SU-DHL-6 (cell line): ENCODE measurements around the gene LOX.

ENCODE experiments used
- H2AFZ ChIP-seq: fragments of 200-600 bp; sonication (generic); 2 replicates; pipeline ENCODE4 v1.6.1; 2014; ENCODE audit warnings: low read depth, mild to moderate bottlenecking, moderate library complexity, mixed read lengths, antibody characterized with exemption, low read length; ENCODE audit not compliant: severe bottlenecking
- H3F3A ChIP-seq: fragments of 200-600 bp; shearing (Covaris generic); 2 replicates; pipeline ENCODE4 v1.6.0; 2016; ENCODE audit warnings: antibody characterized with exemption, mild to moderate bottlenecking; ENCODE audit not compliant: insufficient read depth
- H3K27ac ChIP-seq: fragments of 200-600 bp; sonication (generic); 2 replicates; pipeline ENCODE4 v1.5.1; 2016; ENCODE audit warnings: low read depth, mild to moderate bottlenecking, low read length, moderate library complexity, mixed read lengths
- H3K27me3 ChIP-seq: fragments of 200-600 bp; sonication (generic), shearing (Covaris generic); 2 replicates; pipeline ENCODE4 v1.6.0; 2014; ENCODE audit warnings: mild to moderate bottlenecking, low read length
- H3K36me3 ChIP-seq: fragments of 200-600 bp; sonication (generic); 2 replicates; pipeline ENCODE4 v1.6.1; 2014; ENCODE audit warnings: mild to moderate bottlenecking, low read length, mixed read lengths
- H3K4me2 ChIP-seq: fragments of 300-600, 200-600 bp; shearing (Covaris generic), sonication (generic); 2 replicates; pipeline ENCODE4 v1.6.0; 2014; ENCODE audit warnings: low read length, low read depth, mild to moderate bottlenecking; ENCODE audit not compliant: poor library complexity, severe bottlenecking
- H3K4me3 ChIP-seq: fragments of 200-600 bp; sonication (generic); 2 replicates; pipeline ENCODE4 v1.5.1; 2014; ENCODE audit warnings: antibody characterized with exemption, low read length, mild to moderate bottlenecking, mixed read lengths; ENCODE audit not compliant: insufficient read depth, poor library complexity, severe bottlenecking
- H3K79me2 ChIP-seq: fragments of 200-600 bp; sonication (generic); 2 replicates; pipeline ENCODE4 v1.6.1; 2014; ENCODE audit warnings: mild to moderate bottlenecking, low read length, moderate library complexity; ENCODE audit not compliant: insufficient read depth
- H3K9ac ChIP-seq: fragments of 200-600 bp; sonication (generic); 2 replicates; pipeline ENCODE4 v1.7.0; 2014; ENCODE audit warnings: mild to moderate bottlenecking, low read length
- H3K9me2 ChIP-seq: fragments of 200-600 bp; sonication (generic); replicated peaks from 2 replicates; pipeline ENCODE4 v1.6.1; 2014; ENCODE audit warnings: low read length; ENCODE audit not compliant: insufficient read depth
- H3K9me3 ChIP-seq: fragments of 200-600 bp; sonication (generic); 2 replicates; pipeline ENCODE4 v1.6.1; 2014; ENCODE audit warnings: low read length, mixed read lengths; ENCODE audit not compliant: insufficient read depth
- H4K20me1 ChIP-seq: fragments of 200-600 bp; sonication (generic); 2 replicates; pipeline ENCODE4 v1.6.1; 2014; ENCODE audit warnings: low read depth, mild to moderate bottlenecking, antibody characterized with exemption, low read length, moderate library complexity, mixed read lengths
- CTCF ChIP-seq: fragments of 200-600 bp; sonication (generic); IDR thresholded peaks from one replicate; pipeline ENCODE4 v1.5.1; 2017; ENCODE audit warnings: antibody characterized with exemption, mild to moderate bottlenecking, low read length, moderate library complexity; ENCODE audit not compliant: insufficient read depth, poor library complexity, severe bottlenecking
- EZH2phosphoT487 ChIP-seq: fragments of 200-600 bp; sonication (generic), shearing (Covaris generic); conservative IDR thresholded peaks from 2 replicates; pipeline ENCODE4 v1.6.1; 2018; ENCODE audit warnings: mild to moderate bottlenecking, antibody characterized with exemption, low read length, moderate library complexity, mixed read lengths

The LOX gene

GRCh38 chr5:122114501-122114900 lies 36.4 kb upstream of the LOX start:
- Histone ChIP-seq H3K27me3 (no peaks in the 10 kb centered on the region), H3K4me3 (no peak overlapping the region), H3K9ac (no peak overlapping the region), H3F3A (no peaks in the 10 kb centered on the region), H3K27ac (no peak overlapping the region), H2AFZ (no peak overlapping the region), H3K9me2 (no peaks in the 10 kb centered on the region), H4K20me1 (no peaks in the 10 kb centered on the region), H3K79me2 (no peaks in the 10 kb centered on the region), H3K36me3 (no peaks in the 10 kb centered on the region), H3K9me3 (no peaks in the 10 kb centered on the region), H3K4me2 (no peak overlapping the region)
- TF ChIP-seq CTCF (no peak), EZH2phosphoT487 (no peak)

DNA sequence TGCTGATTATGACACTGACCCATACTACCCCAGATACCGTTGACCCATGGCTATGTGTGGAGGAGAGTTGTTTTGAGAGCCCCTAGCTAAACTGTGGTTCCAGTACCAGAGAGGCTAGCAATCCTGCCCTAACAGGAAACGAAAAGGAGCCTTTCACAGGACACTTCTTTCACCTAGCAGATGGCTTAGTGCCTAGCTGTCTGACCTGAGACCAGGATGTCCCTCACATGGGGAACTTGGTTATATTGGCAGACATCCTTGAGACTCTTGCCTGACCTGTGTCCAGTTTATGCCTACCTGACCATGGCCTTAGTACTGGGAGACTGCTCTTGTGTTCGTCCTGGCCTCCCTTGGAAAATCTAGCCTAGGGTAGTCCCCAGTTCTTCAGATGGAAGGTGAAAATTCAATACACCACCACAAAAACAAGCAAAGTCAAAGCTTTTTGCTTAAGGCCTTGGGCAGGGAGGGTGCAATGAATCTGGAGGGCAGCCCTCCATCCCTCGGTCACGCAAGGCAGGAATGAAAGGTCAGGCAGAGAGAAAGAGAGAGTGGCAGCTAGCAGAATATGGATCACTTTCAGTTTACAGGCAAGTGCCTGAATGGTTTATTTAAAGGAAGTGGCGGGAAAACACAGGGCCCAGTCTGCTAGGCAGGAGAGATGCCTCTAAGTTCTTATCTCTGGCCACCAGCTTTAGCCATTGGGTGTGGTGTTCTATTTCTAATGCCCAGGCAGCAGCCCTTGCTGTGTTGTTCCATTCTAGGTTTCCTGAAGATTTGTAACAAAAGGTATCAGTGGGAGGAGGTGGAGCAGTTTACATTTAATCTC lies 34.9 kb upstream of the LOX start:
- no peaks in the 10 kb centered on the region for H4K20me1 ChIP-seq
- no peaks in the 10 kb centered on the region for H3K79me2 ChIP-seq
- H3K27me3 ChIP-seq: no peaks in the 10 kb centered on the region
- H2AFZ ChIP-seq: no peak overlapping the region
- no peak overlapping the region for H3K27ac ChIP-seq
- H3K4me2 ChIP-seq: no peak overlapping the region
- H3K9me2 ChIP-seq: no peaks in the 10 kb centered on the region
- no peaks in the 10 kb centered on the region for H3F3A ChIP-seq
- no peak overlapping the region for H3K4me3 ChIP-seq
- H3K9me3 ChIP-seq: no peaks in the 10 kb centered on the region
- no peak for TF ChIP-seq EZH2phosphoT487
- H3K36me3 ChIP-seq: no peaks in the 10 kb centered on the region
- no peak overlapping the region for H3K9ac ChIP-seq

DNA sequence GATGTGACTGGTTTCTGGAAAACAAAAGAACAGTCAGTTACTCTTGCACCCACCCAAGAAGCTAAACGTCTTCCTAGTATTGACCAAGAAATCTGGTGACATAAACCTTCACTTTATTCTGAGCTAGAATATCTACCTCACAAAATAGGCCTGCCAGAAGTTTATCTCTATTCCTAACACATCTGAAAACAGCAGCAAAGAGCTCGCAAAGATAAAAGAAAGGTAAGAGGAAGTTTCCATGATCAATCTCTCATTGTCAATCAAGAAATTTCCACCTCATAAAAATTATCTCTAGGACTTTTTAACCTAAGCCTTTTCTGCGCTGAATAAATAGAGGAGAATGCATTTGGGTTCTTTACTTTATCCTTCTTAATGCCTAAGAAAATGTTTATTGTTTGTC lies 34.0 kb upstream of the LOX start:
- no peaks in the 10 kb centered on the region for H3K79me2 ChIP-seq
- H4K20me1 ChIP-seq: no peaks in the 10 kb centered on the region
- no peak overlapping the region for H2AFZ ChIP-seq
- no peaks in the 10 kb centered on the region for H3K9me2 ChIP-seq
- no peak overlapping the region for H3K9ac ChIP-seq
- H3K9me3 ChIP-seq: no peaks in the 10 kb centered on the region
- no peaks in the 10 kb centered on the region for H3F3A ChIP-seq
- no peak overlapping the region for H3K4me2 ChIP-seq
- H3K27ac ChIP-seq: no peak overlapping the region
- TF ChIP-seq EZH2phosphoT487 (no peak), CTCF (no peak)
- H3K4me3 ChIP-seq: no peak overlapping the region
- no peaks in the 10 kb centered on the region for H3K27me3 ChIP-seq
- H3K36me3 ChIP-seq: no peaks in the 10 kb centered on the region

DNA sequence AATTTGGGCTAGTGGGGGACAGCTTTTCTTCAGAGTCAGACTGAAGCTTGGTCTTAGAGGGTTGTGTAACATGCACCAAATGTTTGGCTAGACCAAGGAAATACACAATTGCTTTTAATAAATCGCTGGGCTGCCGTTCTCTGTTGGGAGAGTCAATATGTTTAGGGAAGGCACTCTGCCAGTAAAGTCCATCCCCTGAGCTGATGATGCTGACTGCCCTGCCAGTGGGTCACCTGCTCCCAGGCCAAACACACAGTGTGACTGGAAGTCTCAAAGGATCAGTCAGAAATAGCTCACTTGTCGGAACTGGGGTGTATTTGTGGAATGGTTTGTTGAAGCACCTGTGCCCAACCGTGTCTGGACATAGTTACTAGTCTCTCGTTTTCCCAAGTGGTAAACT lies 33.4 kb upstream of the LOX start:
- Histone ChIP-seq H3K9me3 (no peaks in the 10 kb centered on the region), H3K4me2 (no peak overlapping the region), H2AFZ (no peak overlapping the region), H3F3A (no peaks in the 10 kb centered on the region), H3K9me2 (no peaks in the 10 kb centered on the region), H3K36me3 (no peaks in the 10 kb centered on the region), H3K27ac (no peak overlapping the region), H4K20me1 (no peaks in the 10 kb centered on the region), H3K4me3 (no peak overlapping the region), H3K27me3 (no peaks in the 10 kb centered on the region), H3K9ac (no peak overlapping the region), H3K79me2 (no peaks in the 10 kb centered on the region)
- TF ChIP-seq CTCF (no peak), EZH2phosphoT487 (no peak)
